CD4-positive, alpha-beta memory T cell (primary cell): ENCODE results near the gene C11orf68. TPM values are rescaled to one million over a fixed set of nuclear protein-coding genes. Genes with fewer than 3 reads are reported as not detected.

Experiments
- CTCF ChIA-PET: fragments of 350-600 bp; sonication (Branson Sonifier 250); formaldehyde crosslinking; loops from one replicate; lab custom pipeline; 2021; ENCODE audit warnings: inconsistent platforms; ENCODE audit not compliant: partially characterized antibody; lab: Charles Lee
- POLR2A ChIA-PET: fragments of 350-600 bp; sonication (Branson Sonifier 250); formaldehyde crosslinking; loops from one replicate; lab custom pipeline; 2021; ENCODE audit not compliant: partially characterized antibody; lab: Charles Lee
- DNase-seq, 5 donors: peaks; one replicate each; pipeline versions ENCODE4 v3.0.0 to v3.0.0-alpha.2; 2020 to 2022; ENCODE audit warnings: mixed read lengths in 1 of 5
- H3K27ac ChIP-seq: one replicate; pipeline ENCODE4 v1.7.0; 2013; ENCODE audit warnings: low read depth, low read length
- H3K27me3 ChIP-seq: 2 replicates; pipeline ENCODE4 v1.7.0; 2013; ENCODE audit warnings: mild to moderate bottlenecking, low read length, moderate library complexity; ENCODE audit not compliant: insufficient read depth
- H3K36me3 ChIP-seq: 2 replicates; pipeline ENCODE4 v1.7.0; 2013; ENCODE audit warnings: mild to moderate bottlenecking, low read length, moderate library complexity; ENCODE audit not compliant: insufficient read depth
- H3K4me1 ChIP-seq: 2 replicates; pipeline ENCODE4 v1.7.0; 2013; ENCODE audit warnings: mild to moderate bottlenecking, low read length, moderate library complexity; ENCODE audit not compliant: insufficient read depth
- H3K4me3 ChIP-seq, 2 donors: one replicate each; pipeline ENCODE4 v1.7.0; 2013; ENCODE audit warnings: low read length in 2 of 2, mild to moderate bottlenecking in 1 of 2
- H3K9me3 ChIP-seq, 2 donors: one replicate each; pipeline ENCODE4 v1.7.0; 2013; ENCODE audit warnings: low read length in 2 of 2, control low read depth in 1 of 2; ENCODE audit not compliant: control insufficient read depth in 1 of 2
- H3K27ac Mint-ChIP-seq, 7 donors: one replicate each; pipeline ENCODE4 v1.8.0; 2020 to 2021; ENCODE audit warnings: mixed read lengths in 7 of 7, mild to moderate bottlenecking in 6 of 7, inconsistent platforms in 3 of 7, moderate library complexity in 3 of 7
- H3K27me3 Mint-ChIP-seq, 2 donors: one replicate each; pipeline ENCODE4 v1.8.0; 2020 to 2021; ENCODE audit warnings: mixed read lengths in 2 of 2
- H3K36me3 Mint-ChIP-seq, 2 donors: one replicate each; pipeline ENCODE4 v1.8.0; 2020 to 2021; ENCODE audit warnings: mixed read lengths in 2 of 2, inconsistent platforms in 1 of 2, mild to moderate bottlenecking in 1 of 2
- H3K4me1 Mint-ChIP-seq, 4 donors: one replicate each; pipeline ENCODE4 v1.8.0; 2020 to 2021; ENCODE audit warnings: mixed read lengths in 4 of 4, mild to moderate bottlenecking in 1 of 4
- H3K4me3 Mint-ChIP-seq, 8 donors: one replicate each; pipeline ENCODE4 v1.8.0; 2020 to 2021; ENCODE audit warnings: mixed read lengths in 8 of 8, mild to moderate bottlenecking in 7 of 8, moderate library complexity in 6 of 8, inconsistent platforms in 3 of 8
- H3K9me3 Mint-ChIP-seq, 8 donors: one replicate each; pipeline ENCODE4 v1.8.0; 2020 to 2021; ENCODE audit warnings: mixed read lengths in 8 of 8, mild to moderate bottlenecking in 5 of 8, inconsistent platforms in 3 of 8, moderate library complexity in 1 of 8
- intact Hi-C: fragments of 100-400 bp; cut with micrococcal nuclease; formaldehyde crosslinking; loops from one replicate; pipeline ENCODE4 v1.15.1; 2023
- polyA plus RNA-seq, 2 donors: library from polyadenylated mRNA; unstranded; fragments of 300-500 nt; fragmentation: Illumina TruSeq; gene quantifications; one replicate each; pipeline ENCODE4 v1.2.3, GENCODE V29; 2021
- total RNA-seq, 2 experiments: library from RNA; stranded (reverse); gene quantifications; one replicate each; pipeline ENCODE4 v1.2.3, GENCODE V29; 2021

C11orf68 gene
- total RNA-seq (10 to 100 TPM; 57.1 to 59.5 TPM), polyA plus RNA-seq (10 to 100 TPM; 48.0 to 81.6 TPM)

GRCh38 chr11:65918211-65919140 is at the start of gene C11orf68:
Gene C11orf68, minus strand, starts transcription at chr11:65919062. Its CDS starts 31 bp downstream, at chr11:65919031.
- Histone ChIP-seq H3K27me3 (no peaks in the 10 kb centered on the region), H3K4me3 (peak within 1 kb of the TSS; percentile 76 to 89), H3K9me3 (no peaks in the 10 kb centered on the region), H3K4me1 (peaks cover 52% of the 10 kb centered on the region), H3K27ac (peak within 1 kb of the TSS; percentile 86), H3K36me3 (peaks cover 12% of the 10 kb centered on the region)
- H3K36me3 Mint-ChIP-seq = peaks cover 13 to 32% of the 10 kb centered on the region in 2 donors
- peaks cover 0 to 4% (median 0%) of the 10 kb centered on the region in 8 donors for H3K9me3 Mint-ChIP-seq
- POLR2A ChIA-PET = interaction anchor here (0.6 to 14.1 kb wide), 30 partner anchors 9 to 657 kb away, joined by 3 to 320 read pairs (median 4); partner anchors contain the start of genes BANF1, CCDC85B, CFL1 and EHBP1L1
- no peaks in the 10 kb centered on the region for H3K27me3 Mint-ChIP-seq
- peaks cover 15 to 62% (median 38%) of the 10 kb centered on the region in 4 donors for H3K4me1 Mint-ChIP-seq
- H3K4me3 Mint-ChIP-seq = peak within 1 kb of the TSS; percentile 89 to 95 (median 92)
- DNase-seq = no peak
- CTCF ChIA-PET = interaction anchor here (0.9 to 2.5 kb wide), 7 partner anchors 17 to 59 kb away, joined by 3 to 25 read pairs (median 8); partner anchors contain the start of genes CCDC85B, FIBP and MUS81
- intact Hi-C loops = loop anchor here (1.0 kb wide), 9 partner anchors 10 to 206 kb away; partner anchors contain the start of genes BANF1, CCDC85B, CFL1 and EIF1AD
- H3K27ac Mint-ChIP-seq = peak within 1 kb of the TSS; percentile 89 to 95 (median 93)

DNA sequence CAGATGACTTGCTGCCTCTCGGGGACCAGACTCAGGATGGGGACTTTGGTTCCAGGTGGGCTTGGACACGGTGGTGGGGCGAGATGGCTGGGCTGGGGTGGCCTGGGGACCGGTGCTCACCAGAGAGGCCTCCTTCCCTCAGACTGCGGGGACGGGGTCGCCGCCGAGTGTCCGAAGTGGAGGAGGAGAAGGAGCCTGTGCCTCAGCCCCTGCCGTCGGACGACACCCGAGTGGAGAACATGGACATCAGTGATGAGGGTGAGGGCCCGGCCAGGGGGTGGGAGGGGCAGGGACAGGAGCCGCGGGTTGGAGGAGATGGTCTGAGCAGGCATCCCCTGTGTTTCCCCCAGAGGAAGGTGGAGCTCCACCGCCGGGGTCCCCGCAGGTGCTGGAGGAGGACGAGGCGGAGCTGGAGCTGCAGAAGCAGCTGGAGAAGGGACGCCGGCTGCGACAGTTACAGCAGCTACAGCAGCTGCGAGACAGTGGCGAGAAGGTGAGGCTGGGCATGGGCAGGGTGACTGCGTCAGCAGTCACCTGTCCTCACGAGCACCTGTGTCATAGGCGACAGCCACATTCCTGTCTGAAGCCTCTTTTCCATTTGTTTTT is 48.6 kb upstream of the C11orf68 start:
- ChIA-PET POLR2A (interaction anchor here (1.7 kb wide), 1 partner anchor 49 kb away, joined by 4 read pairs; the partner anchor contains the start of gene C11orf68), CTCF (interaction anchor here (0.7 to 1.1 kb wide), 2 partner anchors 83 to 184 kb away, joined by 3 to 4 read pairs; no protein-coding TSS in a partner anchor)
- Histone ChIP-seq H3K27ac (no peak overlapping the region), H3K4me3 (no peak overlapping the region), H3K27me3 (no peaks in the 10 kb centered on the region), H3K9me3 (no peaks in the 10 kb centered on the region), H3K36me3 (peaks cover 64% of the 10 kb centered on the region), H3K4me1 (peaks cover 19% of the 10 kb centered on the region)
- Mint-ChIP-seq H3K4me3 (no peak overlapping the region), H3K27me3 (no peaks in the 10 kb centered on the region), H3K36me3 (peaks cover 51 to 76% of the 10 kb centered on the region in 2 donors), H3K9me3 (no peaks in the 10 kb centered on the region), H3K4me1 (peaks cover 16 to 33% (median 28%) of the 10 kb centered on the region in 4 donors), H3K27ac (peak overlapping the region in 1 of 7 donors; percentile 8)
- intact Hi-C loops = no loop called here
- no peak for DNase-seq

DNA sequence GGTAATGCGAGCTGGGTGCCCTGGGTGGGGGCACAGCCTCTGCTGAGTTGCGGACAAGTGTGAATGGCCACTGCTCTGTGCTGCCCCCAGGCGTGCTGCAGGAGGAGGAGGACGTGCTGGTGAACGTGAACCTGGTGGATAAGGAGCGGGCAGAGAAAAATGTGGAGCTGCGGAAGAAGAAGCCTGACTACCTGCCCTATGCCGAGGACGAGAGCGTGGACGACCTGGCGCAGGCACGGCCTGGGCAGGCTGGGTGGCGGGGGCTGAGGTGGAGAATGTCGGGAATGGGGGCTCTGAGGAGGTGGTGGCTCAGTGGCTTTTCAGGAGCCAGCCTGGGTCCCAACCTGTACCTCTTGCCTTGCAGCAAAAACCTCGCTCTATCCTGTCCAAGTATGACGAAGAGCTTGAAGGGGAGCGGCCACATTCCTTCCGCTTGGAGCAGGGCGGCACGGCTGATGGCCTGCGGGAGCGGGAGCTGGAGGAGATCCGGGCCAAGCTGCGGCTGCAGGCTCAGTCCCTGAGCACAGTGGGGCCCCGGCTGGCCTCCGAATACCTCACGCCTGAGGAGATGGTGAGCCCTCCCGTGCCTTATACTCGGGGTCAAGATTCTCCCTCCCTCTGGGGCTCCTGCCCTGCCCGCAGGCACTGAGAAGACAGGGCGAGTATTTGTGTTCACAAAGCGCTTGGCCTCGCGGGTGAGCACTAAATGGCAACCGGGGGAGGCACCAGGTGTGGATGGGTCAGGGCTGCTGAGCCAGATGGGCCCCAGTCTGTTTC is 47.3 kb upstream of the C11orf68 start:
- intact Hi-C loops = no loop called here
- H3K36me3 Mint-ChIP-seq = peaks cover 46 to 77% of the 10 kb centered on the region in 2 donors
- Histone ChIP-seq H3K9me3 (no peaks in the 10 kb centered on the region), H3K4me1 (peaks cover 23% of the 10 kb centered on the region), H3K27me3 (no peaks in the 10 kb centered on the region), H3K36me3 (peaks cover 64% of the 10 kb centered on the region), H3K4me3 (no peak overlapping the region), H3K27ac (no peak overlapping the region)
- no peaks in the 10 kb centered on the region for H3K9me3 Mint-ChIP-seq
- H3K27ac Mint-ChIP-seq = peak overlapping the region in 3 of 7 donors; percentile 41 to 78 (median 52)
- H3K4me3 Mint-ChIP-seq = no peak overlapping the region
- H3K4me1 Mint-ChIP-seq = peaks cover 21 to 43% (median 34%) of the 10 kb centered on the region in 4 donors
- CTCF ChIA-PET = interaction anchor here (0.9 kb wide), 1 partner anchor 82 kb away, joined by 4 read pairs; no protein-coding TSS in a partner anchor
- no peak for DNase-seq
- POLR2A ChIA-PET = no interaction called here
- no peaks in the 10 kb centered on the region for H3K27me3 Mint-ChIP-seq

DNA sequence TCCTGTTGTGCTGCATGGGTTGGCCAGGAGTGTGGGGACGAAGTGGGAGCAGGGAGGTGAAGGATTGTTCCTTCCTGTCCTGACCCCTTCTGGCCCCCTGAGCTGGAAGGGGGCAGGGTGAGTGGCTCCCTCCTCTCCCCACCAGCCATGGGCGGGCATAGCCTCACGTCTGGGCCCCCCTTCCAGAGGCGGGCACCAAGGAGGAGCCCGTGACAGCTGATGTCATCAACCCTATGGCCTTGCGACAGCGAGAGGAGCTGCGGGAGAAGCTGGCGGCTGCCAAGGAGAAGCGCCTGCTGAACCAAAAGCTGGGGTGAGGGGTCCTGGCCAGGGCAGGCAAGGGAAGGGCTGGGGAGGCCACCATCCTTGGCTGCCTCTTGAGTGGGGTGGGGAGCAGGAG is 46.0 kb upstream of the C11orf68 start:
- H3K4me1 ChIP-seq = peaks cover 26% of the 10 kb centered on the region
- Mint-ChIP-seq H3K4me3 (peak overlapping the region in 2 of 8 donors; percentile 39 to 49), H3K27ac (peak overlapping the region in 1 of 7 donors; percentile 92), H3K4me1 (peaks cover 24 to 50% (median 33%) of the 10 kb centered on the region in 4 donors), H3K9me3 (no peaks in the 10 kb centered on the region), H3K27me3 (no peaks in the 10 kb centered on the region), H3K36me3 (peaks cover 40 to 73% of the 10 kb centered on the region in 2 donors)
- DNase-seq = no peak
- H3K36me3 ChIP-seq = peaks cover 57% of the 10 kb centered on the region
- ChIA-PET POLR2A (no interaction called here), CTCF (interaction anchor here (0.9 kb wide), 1 partner anchor 76 kb away, joined by 3 read pairs; the partner anchor contains the start of gene FIBP)
- intact Hi-C loops = no loop called here
- no peak overlapping the region for H3K4me3 ChIP-seq
- H3K27ac ChIP-seq = no peak overlapping the region
- no peaks in the 10 kb centered on the region for H3K9me3 ChIP-seq
- no peaks in the 10 kb centered on the region for H3K27me3 ChIP-seq

DNA sequence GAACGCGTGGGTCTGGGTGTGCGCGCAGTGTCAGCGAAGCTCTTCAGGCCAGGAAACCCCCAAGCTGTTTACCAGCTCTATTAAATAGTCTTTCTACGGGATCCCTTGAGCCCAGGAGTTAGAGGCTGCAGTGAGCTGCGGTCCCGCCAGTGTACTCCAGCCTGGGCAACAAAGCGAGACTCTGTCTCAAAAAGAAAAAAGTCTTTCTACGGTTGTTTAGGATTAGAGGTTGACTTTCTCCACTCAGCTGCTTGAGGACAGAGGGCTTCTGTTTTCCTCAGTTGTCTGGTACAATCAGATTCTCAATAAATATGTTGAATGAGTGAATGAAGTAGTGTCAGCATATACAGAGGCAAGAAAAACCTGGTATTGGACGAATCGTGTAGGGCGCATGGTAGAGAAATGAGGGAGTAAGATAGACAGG is 43.3 kb upstream of the C11orf68 start:
- DNase-seq = peak in 1 of 5 donors; percentile 76
- Mint-ChIP-seq H3K9me3 (no peaks in the 10 kb centered on the region), H3K4me3 (peak overlapping the region; percentile 80 to 99 (median 98)), H3K36me3 (peaks cover 25 to 54% of the 10 kb centered on the region in 2 donors), H3K4me1 (peaks cover 25 to 54% (median 31%) of the 10 kb centered on the region in 4 donors), H3K27ac (peak overlapping the region; percentile 92 to 100 (median 95)), H3K27me3 (no peaks in the 10 kb centered on the region)
- POLR2A ChIA-PET = interaction anchor here (0.7 to 7.6 kb wide), 10 partner anchors 19 to 347 kb away, joined by 3 to 103 read pairs (median 8); partner anchors contain the start of genes BANF1, C11orf68, CCDC85B and DRAP1
- peaks cover 34% of the 10 kb centered on the region for H3K4me1 ChIP-seq
- no peaks in the 10 kb centered on the region for H3K27me3 ChIP-seq
- H3K9me3 ChIP-seq = no peaks in the 10 kb centered on the region
- intact Hi-C loops = no loop called here
- H3K4me3 ChIP-seq = peak overlapping the region; percentile 50 to 70
- peak overlapping the region; percentile 96 for H3K27ac ChIP-seq
- CTCF ChIA-PET = interaction anchor here (1.0 to 9.9 kb wide), 3 partner anchors 29 to 250 kb away, joined by 3 to 86 read pairs (median 3); partner anchors contain the start of genes CCDC85B, FIBP and KAT5
- peaks cover 34% of the 10 kb centered on the region for H3K36me3 ChIP-seq
